Measurements from ENCODE around the gene BCL6.

BCL6 gene

DNA sequence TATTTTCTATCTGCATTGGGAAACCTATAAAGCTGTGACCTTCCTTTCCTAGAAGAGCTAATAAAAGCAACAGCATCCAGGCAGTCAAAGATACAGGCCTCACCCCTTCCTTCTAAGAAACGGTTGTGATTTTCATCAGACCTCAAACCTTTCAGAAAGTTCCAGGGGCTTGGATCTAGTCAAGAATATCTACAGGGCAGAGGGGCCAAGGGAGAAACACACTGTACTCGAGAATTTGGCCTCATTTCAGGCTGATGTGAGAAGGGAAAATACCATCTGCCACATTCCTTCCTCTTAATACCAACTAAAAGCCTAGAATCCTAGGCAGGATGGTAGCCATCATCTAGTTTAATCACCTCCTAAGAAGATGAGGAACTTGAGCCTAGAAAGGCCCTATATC is 24.5 kb upstream of the BCL6 start:
- Histone ChIP-seq H2AFZ (ENCODE audit: low read length) (no peak overlapping the region), H3K36me3 (ENCODE audit: insufficient read depth, low read length) (no peaks in the 10 kb centered on the region; the same call in 1 of the 2 replicates)
- TF ChIP-seq EZH2 (IDR thresholded peaks at IDR 0.05; ENCODE audit: borderline replicate concordance, low read length), result no peak
- TF ChIP-seq, protein P1, sequence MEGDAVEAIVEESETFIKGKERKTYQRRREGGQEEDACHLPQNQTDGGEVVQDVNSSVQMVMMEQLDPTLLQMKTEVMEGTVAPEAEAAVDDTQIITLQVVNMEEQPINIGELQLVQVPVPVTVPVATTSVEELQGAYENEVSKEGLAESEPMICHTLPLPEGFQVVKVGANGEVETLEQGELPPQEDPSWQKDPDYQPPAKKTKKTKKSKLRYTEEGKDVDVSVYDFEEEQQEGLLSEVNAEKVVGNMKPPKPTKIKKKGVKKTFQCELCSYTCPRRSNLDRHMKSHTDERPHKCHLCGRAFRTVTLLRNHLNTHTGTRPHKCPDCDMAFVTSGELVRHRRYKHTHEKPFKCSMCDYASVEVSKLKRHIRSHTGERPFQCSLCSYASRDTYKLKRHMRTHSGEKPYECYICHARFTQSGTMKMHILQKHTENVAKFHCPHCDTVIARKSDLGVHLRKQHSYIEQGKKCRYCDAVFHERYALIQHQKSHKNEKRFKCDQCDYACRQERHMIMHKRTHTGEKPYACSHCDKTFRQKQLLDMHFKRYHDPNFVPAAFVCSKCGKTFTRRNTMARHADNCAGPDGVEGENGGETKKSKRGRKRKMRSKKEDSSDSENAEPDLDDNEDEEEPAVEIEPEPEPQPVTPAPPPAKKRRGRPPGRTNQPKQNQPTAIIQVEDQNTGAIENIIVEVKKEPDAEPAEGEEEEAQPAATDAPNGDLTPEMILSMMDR (IDR thresholded peaks at IDR 0.05; ENCODE audit: low read length), result no peak

DNA sequence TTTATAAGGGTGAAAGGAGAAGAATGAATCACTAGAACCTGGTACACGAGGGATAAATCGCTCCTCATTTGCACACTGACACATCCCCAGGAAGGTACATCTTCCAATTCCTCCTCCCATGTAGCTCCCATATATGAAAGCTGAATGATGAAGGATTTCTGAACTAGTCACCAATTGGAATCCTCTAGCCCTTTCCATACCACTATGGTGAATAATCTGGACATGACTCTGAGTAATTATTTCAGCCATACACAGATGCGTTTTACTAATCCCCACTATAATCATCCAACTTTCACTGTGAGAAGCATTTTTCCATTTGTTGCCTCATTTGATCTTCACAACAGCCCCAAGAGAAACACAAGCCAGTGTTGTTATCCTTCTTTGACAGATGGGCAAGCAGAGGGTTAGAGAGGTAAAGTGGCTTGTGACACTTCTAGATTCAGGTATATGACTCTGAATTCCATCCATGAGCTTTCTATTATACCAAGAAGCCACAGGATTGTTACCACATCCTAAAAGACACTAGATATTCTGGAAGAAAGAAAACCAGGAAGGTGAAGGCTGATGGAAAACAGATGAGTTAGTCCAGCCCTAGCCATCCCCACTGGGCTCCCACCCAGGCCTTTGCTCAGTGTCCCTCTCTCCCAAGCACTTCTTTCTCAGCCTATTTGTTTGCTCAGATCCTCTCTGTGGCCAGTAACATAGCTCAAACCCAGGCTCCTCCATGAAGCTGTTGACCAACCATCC is 22.2 kb upstream of the BCL6 start:
- no peaks in the 10 kb centered on the region for H3K27me3 ChIP-seq (ENCODE audit: insufficient read depth, low read length)
- H3K4me3 ChIP-seq (ENCODE audit: low read depth, low read length, poor library complexity, severe bottlenecking), result no peak overlapping the region
- H3K79me2 ChIP-seq (ENCODE audit: insufficient read depth, low read length), result no peaks in the 10 kb centered on the region
- H4K20me1 ChIP-seq (ENCODE audit: insufficient read depth, low read length), result no peaks in the 10 kb centered on the region
- H3K4me1 ChIP-seq (ENCODE audit: insufficient read depth, low read length, severe bottlenecking), result peaks cover 12% of the 10 kb centered on the region
- H3K9ac ChIP-seq (ENCODE audit: low read length), result no peak overlapping the region
- no peak overlapping the region for H3K4me2 ChIP-seq (ENCODE audit: low read length)
- no peaks in the 10 kb centered on the region for H3K9me3 ChIP-seq (ENCODE audit: low read length)
- TF ChIP-seq, protein P1 (IDR thresholded peaks at IDR 0.05; ENCODE audit: low read length), result no peak
- no peak for TF ChIP-seq EZH2 (IDR thresholded peaks at IDR 0.05; ENCODE audit: borderline replicate concordance, low read length)
- no peak overlapping the region for H3K27ac ChIP-seq (ENCODE audit: low read depth, low read length, poor library complexity, severe bottlenecking)
- H3F3A ChIP-seq (ENCODE audit: insufficient read depth, low read length), result no peaks in the 10 kb centered on the region
- H3K9me2 ChIP-seq (ENCODE audit: low read depth, low read length), result no peaks in the 10 kb centered on the region
- H2AFZ ChIP-seq (ENCODE audit: low read length), result no peak overlapping the region
- H3K36me3 ChIP-seq (ENCODE audit: insufficient read depth, low read length), result no peaks in the 10 kb centered on the region; the same call in 1 of the 2 replicates

More for the DNA sequence above, 24.5 kb upstream of the BCL6 start:
- Histone ChIP-seq H3K9ac (ENCODE audit: low read length) (no peak overlapping the region), H3K4me2 (ENCODE audit: low read length) (no peak overlapping the region), H3K27ac (ENCODE audit: low read depth, low read length, poor library complexity, severe bottlenecking) (no peak overlapping the region), H3K79me2 (ENCODE audit: insufficient read depth, low read length) (no peaks in the 10 kb centered on the region), H3K9me2 (ENCODE audit: low read depth, low read length) (no peaks in the 10 kb centered on the region), H4K20me1 (ENCODE audit: insufficient read depth, low read length) (no peaks in the 10 kb centered on the region), H3K4me3 (ENCODE audit: low read depth, low read length, poor library complexity, severe bottlenecking) (no peak overlapping the region), H3K27me3 (ENCODE audit: insufficient read depth, low read length) (no peaks in the 10 kb centered on the region), H3K4me1 (ENCODE audit: insufficient read depth, low read length, severe bottlenecking) (peaks cover 35% of the 10 kb centered on the region), H3F3A (ENCODE audit: insufficient read depth, low read length) (0 out of 2 replicates have a peak, but pooled peaks cover 4% of the 10 kb centered on the region), H3K9me3 (ENCODE audit: low read length) (no peaks in the 10 kb centered on the region)

DNA sequence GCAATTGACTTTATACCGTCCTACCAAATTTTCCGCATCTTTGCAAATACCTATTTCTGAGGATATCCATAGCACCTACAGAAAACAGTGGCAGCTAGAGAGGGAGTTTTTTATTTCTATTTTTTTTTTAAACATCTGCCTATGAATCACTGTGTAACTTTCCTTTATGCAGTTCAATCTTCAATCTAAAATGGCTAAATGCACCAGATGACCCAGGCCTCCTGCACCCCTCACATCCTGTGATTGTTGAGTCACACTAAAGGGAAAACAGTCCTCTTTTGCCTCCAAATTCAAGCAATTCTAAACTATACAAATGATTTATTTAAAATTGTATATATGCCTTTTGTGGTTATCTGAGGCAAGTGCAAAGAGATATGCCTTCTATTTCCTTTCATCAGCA is 20.1 kb upstream of the BCL6 start:
- Histone ChIP-seq H4K20me1 (ENCODE audit: insufficient read depth, low read length) (no peaks in the 10 kb centered on the region), H3K79me2 (ENCODE audit: insufficient read depth, low read length) (no peaks in the 10 kb centered on the region), H3K9me3 (ENCODE audit: low read length) (no peaks in the 10 kb centered on the region), H2AFZ (ENCODE audit: low read length) (no peak overlapping the region), H3K4me1 (ENCODE audit: insufficient read depth, low read length, severe bottlenecking) (peaks cover 5% of the 10 kb centered on the region), H3K4me2 (ENCODE audit: low read length) (no peak overlapping the region), H3K27ac (ENCODE audit: low read depth, low read length, poor library complexity, severe bottlenecking) (no peak overlapping the region), H3K9me2 (ENCODE audit: low read depth, low read length) (no peaks in the 10 kb centered on the region), H3K4me3 (ENCODE audit: low read depth, low read length, poor library complexity, severe bottlenecking) (no peak overlapping the region), H3F3A (ENCODE audit: insufficient read depth, low read length) (no peaks in the 10 kb centered on the region), H3K9ac (ENCODE audit: low read length) (no peak overlapping the region), H3K36me3 (ENCODE audit: insufficient read depth, low read length) (no peaks in the 10 kb centered on the region; the same call in 1 of the 2 replicates), H3K27me3 (ENCODE audit: insufficient read depth, low read length) (no peaks in the 10 kb centered on the region)
- no peak for TF ChIP-seq EZH2 (IDR thresholded peaks at IDR 0.05; ENCODE audit: borderline replicate concordance, low read length)
- TF ChIP-seq, protein P1 (IDR thresholded peaks at IDR 0.05; ENCODE audit: low read length), result no peak
